GM21717 (cell line): ENCODE data around the gene MALSU1.

Source experiments
- ATAC-seq: cut with Tn5 transposase; IDR thresholded peaks from one replicate; pipeline ENCODE4 v1.9.1; 2021; ENCODE audit warnings: mild to moderate bottlenecking, moderate library complexity; ENCODE audit not compliant: unreplicated experiment

Gene MALSU1

GRCh38 chr7:23298885-23299769, at the start of gene MALSU1:
MALSU1 (plus strand) TSS chr7:23299339; CDS start chr7:23299353, 14 bp downstream.
- ATAC-seq: peak; percentile 99

DNA sequence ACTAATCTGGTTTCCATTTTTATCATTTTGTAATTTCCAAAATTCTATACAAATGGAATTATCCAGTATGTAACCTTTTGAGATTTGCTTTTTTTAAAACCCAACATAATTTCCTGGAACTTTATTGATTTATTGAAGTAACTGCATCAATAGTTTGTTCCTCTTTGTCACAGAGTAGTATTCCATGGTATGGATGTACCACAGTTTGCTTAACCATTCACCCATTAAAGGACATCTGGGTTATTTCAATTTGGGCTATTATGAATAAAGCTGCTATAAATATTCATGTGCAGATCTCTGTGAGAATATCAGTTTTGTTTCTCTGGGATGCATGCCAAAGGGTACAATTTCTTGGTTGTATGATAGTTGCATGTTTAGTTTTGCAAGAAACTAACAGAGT, 49.7 kb upstream of the MALSU1 start:
- ATAC-seq: no peak

DNA sequence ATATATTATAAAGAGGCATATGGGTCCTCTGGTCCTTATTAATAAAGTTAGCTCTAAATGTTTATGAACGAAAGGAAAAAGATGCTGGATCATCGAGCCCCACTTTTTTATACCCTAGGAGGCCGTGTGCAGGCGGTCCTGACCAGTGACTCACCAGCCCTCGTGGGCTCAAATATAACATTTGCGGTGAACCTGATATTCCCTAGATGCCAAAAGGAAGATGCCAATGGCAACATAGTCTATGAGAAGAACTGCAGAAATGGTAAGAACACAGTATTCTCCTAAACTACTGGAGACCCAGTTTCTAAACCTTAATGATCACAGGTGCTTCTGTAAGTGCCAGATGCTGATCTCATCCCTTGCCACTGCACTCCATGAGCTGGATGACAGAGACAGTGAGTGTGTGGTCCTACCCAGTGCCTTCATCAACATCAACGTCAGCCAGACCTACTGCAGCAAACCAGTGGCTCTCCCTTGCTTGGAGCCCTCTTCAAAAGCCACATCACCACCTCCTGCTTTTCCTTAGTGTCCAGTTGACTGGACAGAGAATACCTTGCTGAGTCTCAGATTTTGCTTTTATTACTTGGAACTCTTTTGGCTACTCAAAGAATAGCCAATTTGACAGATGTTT, 45.0 kb upstream of the MALSU1 start:
- ATAC-seq: no peak

GRCh38 chr7:23256731-23257130, 42.4 kb upstream of the MALSU1 start:
- ATAC-seq: no peak

DNA sequence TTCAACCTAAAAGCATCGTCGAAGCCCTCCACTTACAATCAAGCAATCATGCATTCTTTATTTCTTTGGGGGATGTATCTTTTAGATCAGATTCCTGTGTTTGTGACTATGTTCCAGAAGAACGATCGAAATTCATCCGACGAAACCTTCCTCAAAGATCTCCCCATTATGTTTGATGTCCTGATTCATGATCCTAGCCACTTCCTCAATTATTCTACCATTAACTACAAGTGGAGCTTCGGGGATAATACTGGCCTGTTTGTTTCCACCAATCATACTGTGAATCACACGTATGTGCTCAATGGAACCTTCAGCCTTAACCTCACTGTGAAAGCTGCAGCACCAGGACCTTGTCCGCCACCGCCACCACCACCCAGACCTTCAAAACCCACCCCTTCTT, 38.8 kb upstream of the MALSU1 start:
- ATAC-seq: no peak

DNA sequence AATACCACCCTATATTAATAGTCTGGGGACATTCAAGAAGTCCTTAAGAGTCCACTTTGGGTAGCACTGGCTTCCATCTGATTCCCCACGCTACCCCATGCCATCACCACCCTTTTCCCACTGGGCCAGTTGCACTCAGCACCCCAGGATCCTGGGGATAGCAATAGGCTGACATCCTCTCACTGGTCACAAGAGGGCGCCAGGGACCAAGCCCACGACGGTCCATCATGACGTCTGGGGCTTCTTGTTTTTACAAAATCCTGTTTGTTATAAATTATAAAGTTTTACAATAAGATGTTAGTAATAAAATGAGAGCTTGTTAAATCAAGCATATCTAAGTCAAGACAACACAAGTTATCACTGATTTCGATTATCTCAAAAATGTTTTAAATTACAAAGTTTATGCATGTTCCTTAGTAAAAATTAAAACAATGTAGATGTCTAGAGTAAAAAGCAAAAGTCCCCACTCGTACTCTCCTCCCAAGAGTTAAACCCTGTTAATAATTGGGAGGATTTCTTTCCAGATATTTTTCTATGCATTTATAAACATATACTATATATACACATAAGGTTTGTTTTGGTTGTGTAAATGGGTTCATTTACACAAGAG, 37.2 kb upstream of the MALSU1 start:
- ATAC-seq: peak; percentile 81

- ATAC-seq: no peak
These were observed 34.2 kb upstream of the MALSU1 start for GRCh38 chr7:23264916-23265458.

DNA sequence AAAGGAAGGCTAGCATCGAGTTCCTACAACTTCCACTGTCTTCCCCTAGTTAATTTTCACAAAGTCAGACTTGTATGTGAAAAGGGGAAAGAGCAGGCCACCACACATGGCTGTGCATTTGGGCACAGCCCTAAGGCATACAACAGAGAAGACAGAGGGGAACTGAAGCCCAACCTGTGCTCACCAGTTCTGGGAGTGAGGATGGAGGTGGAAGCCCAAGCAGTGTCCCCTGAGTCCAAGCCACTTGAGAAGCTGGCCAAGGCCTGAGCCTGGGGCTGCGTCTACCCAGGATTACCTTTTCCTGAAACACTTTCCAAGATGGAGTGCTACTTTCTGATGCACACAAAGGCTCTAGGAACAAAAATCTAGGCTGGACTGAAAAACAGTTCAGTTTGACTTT, 32.2 kb upstream of the MALSU1 start:
- no peak for ATAC-seq

DNA sequence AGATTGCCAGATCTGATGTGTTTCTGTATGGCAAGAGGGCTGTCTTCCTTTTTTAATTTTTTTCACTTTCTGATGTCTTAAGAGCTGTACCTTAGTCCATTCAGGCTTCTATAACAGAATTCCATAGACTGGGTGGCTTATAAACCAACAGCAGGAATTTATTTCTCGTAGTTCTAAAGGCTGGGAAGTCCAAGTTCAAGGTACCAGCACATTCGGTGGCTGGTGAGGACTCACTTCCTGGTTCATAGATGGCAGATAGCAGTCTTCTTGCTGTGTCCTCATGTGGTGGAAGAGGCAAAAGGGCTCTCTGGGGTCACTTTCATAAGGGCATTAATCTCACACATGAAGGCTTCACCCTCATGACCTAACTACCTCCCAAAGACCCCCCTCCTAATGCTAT, 31.8 kb upstream of the MALSU1 start:
- no peak for ATAC-seq

DNA sequence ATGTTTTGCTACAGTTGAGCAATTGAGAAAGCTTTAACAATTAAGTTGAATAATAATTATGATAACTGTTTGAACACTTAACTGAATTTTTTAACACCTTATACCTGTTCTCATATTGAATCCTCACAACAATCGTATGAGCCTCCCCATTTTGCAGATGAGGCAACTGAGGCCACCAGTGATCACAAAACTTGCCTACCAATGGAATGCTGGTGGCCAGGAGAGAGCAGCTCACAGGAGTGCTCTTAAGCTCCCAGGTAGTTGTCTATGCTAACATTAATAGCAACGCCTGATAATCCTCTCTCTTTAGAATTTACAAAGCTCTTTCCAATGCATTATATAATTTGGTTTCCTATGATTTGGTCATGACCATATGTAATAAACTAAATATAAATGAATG, 31.0 kb upstream of the MALSU1 start:
- no peak for ATAC-seq

DNA sequence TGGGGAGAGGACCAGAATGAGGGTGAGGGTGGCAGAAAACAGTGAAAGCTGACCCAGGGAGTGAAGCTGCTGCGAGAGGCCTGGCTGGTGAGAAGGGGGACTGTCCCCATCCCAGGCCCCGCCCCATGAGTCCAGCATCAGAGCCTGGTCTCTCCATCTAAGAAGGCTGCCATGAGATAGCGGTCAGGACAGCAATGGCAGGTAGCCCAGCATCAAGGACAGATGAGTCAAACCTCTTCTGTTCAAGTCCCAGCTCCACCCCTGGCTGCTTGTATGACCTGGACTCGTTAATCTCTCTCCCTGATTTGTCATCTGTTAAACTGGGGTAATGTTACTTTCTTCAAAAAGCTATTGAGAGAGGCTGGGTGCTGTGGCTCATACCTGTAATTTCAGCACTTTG, 30.4 kb upstream of the MALSU1 start:
- no peak for ATAC-seq

DNA sequence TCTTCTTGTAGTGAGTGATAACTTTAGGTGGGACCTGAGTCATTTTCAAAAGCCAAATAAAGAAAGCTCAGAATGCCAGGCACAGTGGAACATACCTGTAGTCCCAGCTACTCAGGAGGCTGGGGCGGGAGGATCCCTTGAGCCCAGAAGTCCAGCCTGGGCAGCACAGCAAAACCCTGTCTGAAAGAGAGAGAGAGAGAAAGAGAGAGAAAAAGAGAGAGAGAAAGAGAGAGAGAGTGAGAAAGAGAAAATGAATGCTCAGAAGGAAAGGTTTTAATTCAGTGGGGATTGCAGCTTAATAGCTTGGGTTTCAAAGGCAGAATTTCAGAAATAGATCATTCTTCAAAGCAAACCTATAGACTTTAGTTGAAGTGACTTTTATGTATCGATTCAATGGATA, 26.9 kb upstream of the MALSU1 start:
- no peak for ATAC-seq

DNA sequence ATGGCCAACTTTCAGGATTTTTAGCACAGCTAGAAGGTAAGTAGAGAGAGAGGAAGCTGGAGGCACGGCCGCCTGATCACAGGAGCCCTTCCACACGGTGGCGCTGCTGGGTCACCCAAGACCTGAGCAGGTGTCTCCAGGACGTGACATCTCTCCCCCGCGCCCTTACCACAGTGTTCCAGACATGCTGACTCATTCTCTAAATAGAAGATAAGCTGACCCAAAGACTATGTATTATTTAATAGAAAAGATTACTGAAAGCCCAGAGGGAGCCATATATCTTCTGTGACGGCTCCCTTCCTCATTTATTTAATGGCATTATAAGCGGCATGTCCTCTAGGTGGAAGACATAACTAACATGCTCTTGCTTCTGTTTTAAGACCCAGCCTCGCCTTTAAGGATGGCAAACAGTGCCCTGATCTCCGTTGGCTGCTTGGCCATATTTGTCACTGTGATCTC, 26.0 kb upstream of the MALSU1 start:
- ATAC-seq: peak; percentile 97

DNA sequence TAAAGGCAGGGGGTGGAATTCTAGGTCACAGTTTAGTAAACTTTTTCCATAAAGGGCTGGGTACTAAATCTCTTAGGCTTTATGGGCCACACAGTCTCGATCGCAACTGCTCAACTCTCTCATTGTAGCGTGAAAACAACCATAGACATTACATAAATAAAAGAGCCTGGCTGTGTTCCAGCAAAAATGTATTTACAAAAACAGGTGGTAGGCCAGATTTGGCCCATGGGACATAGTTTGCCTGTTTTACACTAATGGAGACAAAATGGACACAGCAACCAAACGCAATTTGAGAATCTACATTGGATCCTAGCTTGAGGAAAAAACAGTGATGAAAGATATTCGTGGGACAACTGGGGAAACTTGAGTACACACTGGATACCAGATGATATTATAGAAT, 23.2 kb upstream of the MALSU1 start:
- ATAC-seq: no peak

DNA sequence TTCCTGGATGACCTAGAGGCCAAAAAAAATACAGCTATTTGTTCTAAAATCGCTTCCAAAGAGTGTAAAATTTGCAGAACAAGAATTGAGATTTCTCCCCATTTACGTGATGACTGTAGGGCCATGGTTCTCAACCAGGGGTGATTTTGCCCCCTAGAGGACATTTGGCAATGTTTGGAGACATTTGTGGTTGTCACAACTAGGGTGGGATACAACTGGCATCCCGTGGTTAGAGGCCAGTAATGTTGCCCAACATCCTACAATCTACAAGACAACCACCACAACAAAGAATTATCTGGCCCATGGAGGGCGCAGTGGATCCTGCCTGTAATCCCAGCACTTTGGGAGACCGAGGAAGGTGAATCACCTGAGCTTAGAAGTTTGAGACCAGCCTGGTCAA, 22.8 kb upstream of the MALSU1 start:
- ATAC-seq: no peak

GRCh38 chr7:23276947-23277346, 22.2 kb upstream of the MALSU1 start:
- ATAC-seq: no peak

DNA sequence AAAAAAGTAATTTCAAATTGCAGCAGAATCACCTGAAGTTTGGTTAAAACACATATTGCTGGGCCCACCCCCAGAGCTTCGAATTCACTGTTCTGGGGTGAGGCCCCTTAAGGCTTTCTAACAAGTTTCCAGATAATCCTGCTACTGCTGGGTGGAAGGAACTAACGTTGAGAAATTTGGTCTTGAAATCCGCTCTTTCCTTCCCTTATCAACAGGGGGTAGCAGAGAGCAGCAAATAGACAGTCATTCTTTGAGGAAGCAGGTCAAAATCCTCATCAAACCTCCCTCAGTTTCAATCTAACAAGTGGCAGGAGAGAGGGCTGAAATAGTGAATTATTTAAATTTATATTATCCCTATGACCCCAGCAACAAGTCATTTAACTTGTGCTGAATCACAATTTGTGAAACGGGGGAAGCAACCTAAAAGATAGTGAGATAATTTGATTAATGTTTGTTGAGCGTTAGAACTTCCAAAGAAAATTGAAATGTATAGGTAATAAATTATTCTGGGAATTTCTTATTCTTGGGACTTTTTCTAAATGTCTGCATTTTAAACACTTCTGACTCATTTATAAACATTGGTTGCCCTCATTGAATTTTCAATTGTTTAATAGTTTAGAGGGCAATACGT, 21.7 kb upstream of the MALSU1 start:
- ATAC-seq: no peak

DNA sequence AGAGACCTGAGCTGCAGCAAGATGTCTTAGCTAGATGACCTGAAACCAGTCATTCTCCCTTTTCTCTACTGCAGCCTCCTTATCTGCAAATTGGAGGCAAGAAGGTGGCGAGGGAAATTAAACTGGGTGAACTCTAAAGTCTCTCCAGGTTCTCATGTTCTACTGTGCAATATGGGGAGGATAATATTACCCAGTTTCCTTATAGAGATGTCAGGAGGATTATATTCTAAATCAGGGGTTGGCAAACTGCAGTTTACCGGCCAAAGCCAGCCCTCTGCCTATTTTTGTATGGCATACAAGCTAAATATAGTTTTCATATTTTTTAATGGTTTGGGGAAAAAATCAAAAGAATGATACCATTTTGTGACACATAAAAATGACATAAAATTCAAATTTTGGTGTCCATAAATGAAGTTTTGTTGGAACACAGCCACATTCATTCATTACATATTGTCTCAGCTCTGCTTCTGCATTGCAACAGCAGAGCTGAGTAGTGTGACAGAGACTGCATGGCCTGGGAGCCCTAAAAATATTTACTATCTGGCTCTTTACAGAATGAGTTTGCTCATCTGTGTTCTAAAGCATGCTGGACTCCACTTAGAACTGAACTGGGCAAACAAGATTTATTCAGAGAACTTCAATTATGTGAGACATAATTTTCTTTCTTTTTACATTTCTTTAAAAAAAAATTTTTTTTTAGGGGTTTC, 19.2 kb upstream of the MALSU1 start:
- no peak for ATAC-seq

- no peak for ATAC-seq
These were observed 16.1 kb upstream of the MALSU1 start for GRCh38 chr7:23283086-23283485.

- no peak for ATAC-seq
These were observed 14.3 kb upstream of the MALSU1 start for GRCh38 chr7:23284871-23285270.
